ENCODE measurements around the gene CUL3. TPM values are rescaled to one million over a fixed set of nuclear protein-coding genes. Genes with fewer than 3 reads are reported as not detected.

CUL3 gene
- total RNA-seq, 4 donors from 2014 or later, result 68.5 to 75.1 (median 70.8) TPM

- ATAC-seq, result no peak
- Histone ChIP-seq H3K36me3 (no peaks in the 10 kb centered on the region), H3K9me3 (no peaks in the 10 kb centered on the region), H3K27me3 (no peaks in the 10 kb centered on the region), H3K4me1 (no peaks in the 10 kb centered on the region), H3K4me3 (no peak overlapping the region), H3K27ac (no peak overlapping the region)
- TF ChIP-seq POLR2A (IDR thresholded peaks at IDR 0.05), result no peak
- TF ChIP-seq, protein P1, sequence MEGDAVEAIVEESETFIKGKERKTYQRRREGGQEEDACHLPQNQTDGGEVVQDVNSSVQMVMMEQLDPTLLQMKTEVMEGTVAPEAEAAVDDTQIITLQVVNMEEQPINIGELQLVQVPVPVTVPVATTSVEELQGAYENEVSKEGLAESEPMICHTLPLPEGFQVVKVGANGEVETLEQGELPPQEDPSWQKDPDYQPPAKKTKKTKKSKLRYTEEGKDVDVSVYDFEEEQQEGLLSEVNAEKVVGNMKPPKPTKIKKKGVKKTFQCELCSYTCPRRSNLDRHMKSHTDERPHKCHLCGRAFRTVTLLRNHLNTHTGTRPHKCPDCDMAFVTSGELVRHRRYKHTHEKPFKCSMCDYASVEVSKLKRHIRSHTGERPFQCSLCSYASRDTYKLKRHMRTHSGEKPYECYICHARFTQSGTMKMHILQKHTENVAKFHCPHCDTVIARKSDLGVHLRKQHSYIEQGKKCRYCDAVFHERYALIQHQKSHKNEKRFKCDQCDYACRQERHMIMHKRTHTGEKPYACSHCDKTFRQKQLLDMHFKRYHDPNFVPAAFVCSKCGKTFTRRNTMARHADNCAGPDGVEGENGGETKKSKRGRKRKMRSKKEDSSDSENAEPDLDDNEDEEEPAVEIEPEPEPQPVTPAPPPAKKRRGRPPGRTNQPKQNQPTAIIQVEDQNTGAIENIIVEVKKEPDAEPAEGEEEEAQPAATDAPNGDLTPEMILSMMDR (IDR thresholded peaks at IDR 0.05), result no peak
- TF ChIP-seq EP300 (IDR thresholded peaks at IDR 0.05), result no peak
- no peak for TF ChIP-seq POLR2AphosphoS5 (IDR thresholded peaks at IDR 0.05)
- 54 to 70% methylated on average over 3 of the region's 3 CpGs for WGBS, 2 donors (ENCODE audit: low coverage in 1 of 2)
Observed at GRCh38 chr2:224466304-224466895, 118.8 kb downstream of the CUL3 start.

- Histone ChIP-seq H3K36me3 (no peaks in the 10 kb centered on the region), H3K9me3 (no peaks in the 10 kb centered on the region), H3K27ac (no peak overlapping the region), H3K4me1 (no peaks in the 10 kb centered on the region), H3K4me3 (no peak overlapping the region), H3K27me3 (peaks cover 5% of the 10 kb centered on the region)
- TF ChIP-seq POLR2A (IDR thresholded peaks at IDR 0.05) (no peak), POLR2AphosphoS5 (IDR thresholded peaks at IDR 0.05) (no peak), EP300 (IDR thresholded peaks at IDR 0.05) (no peak)
- TF ChIP-seq, protein P1 (IDR thresholded peaks at IDR 0.05), result no peak
- 21 to 67% methylated on average over 1 of the region's 1 CpG for WGBS, 2 donors (ENCODE audit: low coverage in 1 of 2)
- no peak for ATAC-seq
Observed at GRCh38 chr2:224461391-224461790, 123.8 kb downstream of the CUL3 start.

DNA sequence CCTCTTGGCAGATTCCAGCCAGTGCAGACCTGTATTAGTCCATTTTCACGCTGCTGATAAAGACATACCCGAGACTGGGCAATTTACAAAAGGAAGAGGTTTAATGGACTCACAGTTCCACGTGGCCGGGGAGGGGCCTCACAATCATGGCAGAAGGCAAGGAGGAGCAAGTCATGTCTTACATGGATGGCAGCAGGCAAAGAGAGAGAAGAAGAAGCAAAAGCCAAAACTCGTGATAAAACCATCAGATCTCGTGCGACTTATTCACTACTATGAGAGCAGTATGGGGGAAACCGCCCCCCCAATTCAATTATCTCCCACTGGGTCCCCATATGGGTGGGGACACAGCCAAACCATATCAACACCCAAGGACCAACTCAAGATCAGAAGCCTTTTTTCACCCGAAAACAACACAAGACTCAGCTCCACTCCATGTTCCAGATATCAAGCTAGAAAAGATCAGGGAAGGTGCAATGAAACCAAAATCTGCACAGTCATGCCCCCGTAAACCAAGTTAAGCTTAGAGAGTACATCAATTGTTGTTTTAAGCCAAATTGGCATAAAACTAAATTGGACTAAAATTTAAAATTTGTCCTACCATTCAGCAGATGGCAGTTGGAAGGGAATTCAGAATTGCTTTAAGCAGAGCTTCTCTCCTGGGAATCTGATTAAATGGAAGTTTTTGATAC, 127.6 kb downstream of the CUL3 start:
- peaks cover 5% of the 10 kb centered on the region for H3K27me3 ChIP-seq
- H3K4me1 ChIP-seq, result no peaks in the 10 kb centered on the region
- H3K4me3 ChIP-seq, result no peak overlapping the region
- TF ChIP-seq POLR2AphosphoS5 (IDR thresholded peaks at IDR 0.05) (no peak), POLR2A (IDR thresholded peaks at IDR 0.05) (no peak), EP300 (IDR thresholded peaks at IDR 0.05) (no peak)
- TF ChIP-seq, protein P1 (IDR thresholded peaks at IDR 0.05), result no peak
- WGBS, 2 donors (ENCODE audit: low coverage in 1 of 2), result 76 to 100% methylated on average over 5 to 7 of the region's 10 CpGs
- no peak overlapping the region for H3K27ac ChIP-seq
- ATAC-seq, result no peak
- no peaks in the 10 kb centered on the region for H3K36me3 ChIP-seq
- H3K9me3 ChIP-seq, result peaks cover 0 to 7% (median 0%) of the 10 kb centered on the region in 3 donors

- Histone ChIP-seq H3K36me3 (no peaks in the 10 kb centered on the region), H3K27ac (no peak overlapping the region), H3K27me3 (peaks cover 3% of the 10 kb centered on the region), H3K4me1 (no peaks in the 10 kb centered on the region), H3K4me3 (no peak overlapping the region), H3K9me3 (peaks cover 0 to 7% (median 0%) of the 10 kb centered on the region in 3 donors)
- no peak for ATAC-seq
- WGBS, 2 donors (ENCODE audit: low coverage in 1 of 2), result 89 to 100% methylated on average over 3 of the region's 3 CpGs
- TF ChIP-seq POLR2A (IDR thresholded peaks at IDR 0.05), result no peak
- TF ChIP-seq EP300 (IDR thresholded peaks at IDR 0.05), result no peak
- no peak for TF ChIP-seq POLR2AphosphoS5 (IDR thresholded peaks at IDR 0.05)
- TF ChIP-seq, protein P1 (IDR thresholded peaks at IDR 0.05), result no peak
Observed at GRCh38 chr2:224453892-224454291, 131.3 kb downstream of the CUL3 start.

Data from gastroesophageal sphincter (tissue), 4 donors.